GM23338 (cell line): ENCODE measurements around the gene ADGRF4. TPM values are rescaled to one million over a fixed set of nuclear protein-coding genes. Genes with fewer than 3 reads are reported as not detected.

Experiments used
- ATAC-seq: fragments of 200-7000 bp; cut with Tn5 transposase; 3 replicates; pipeline ENCODE4 v1.9.1; 2020
- DNase-seq: peaks from one replicate; pipeline ENCODE4 v3.0.0-alpha.2; 2015; ENCODE audit warnings: low spot score
- H2AFZ ChIP-seq: fragments of 200-600 bp; sonication (generic); 2 replicates; pipeline ENCODE4 v1.8.0; 2016; ENCODE audit warnings: antibody characterized with exemption, mild to moderate bottlenecking, moderate library complexity
- H3F3A ChIP-seq: fragments of 200-600 bp; sonication (generic); replicated peaks from 2 replicates; pipeline ENCODE4 v1.8.0; 2017; ENCODE audit warnings: antibody characterized with exemption, mixed run types, low read depth
- H3K27ac ChIP-seq: fragments of 200-600 bp; sonication (generic); 2 replicates; pipeline ENCODE4 v1.6.1; 2016; ENCODE audit warnings: low read depth
- H3K27me3 ChIP-seq: fragments of 200-600 bp; sonication (generic); 2 replicates; pipeline ENCODE4 v1.8.0; 2016; ENCODE audit warnings: mild to moderate bottlenecking, mixed run types, moderate library complexity; ENCODE audit not compliant: insufficient read depth
- H3K36me3 ChIP-seq: fragments of 200-600 bp; sonication (generic); 2 replicates; pipeline ENCODE4 v1.8.0; 2016; ENCODE audit warnings: mild to moderate bottlenecking; ENCODE audit not compliant: insufficient read depth
- H3K4me1 ChIP-seq: fragments of 200-600 bp; sonication (generic); 2 replicates; pipeline ENCODE4 v1.8.0; 2016; ENCODE audit warnings: mild to moderate bottlenecking, moderate library complexity; ENCODE audit not compliant: insufficient read depth
- H3K4me2 ChIP-seq: fragments of 200-600 bp; sonication (generic); 2 replicates; pipeline ENCODE4 v1.7.1; 2017; ENCODE audit warnings: mixed run types
- H3K4me3 ChIP-seq: fragments of 200-600 bp; sonication (generic); 2 replicates; pipeline ENCODE4 v1.6.1; 2016; ENCODE audit warnings: mixed run types
- H3K79me2 ChIP-seq: fragments of 200-600 bp; sonication (generic); replicated peaks from 2 replicates; pipeline ENCODE4 v1.8.0; 2017; ENCODE audit warnings: mild to moderate bottlenecking; ENCODE audit not compliant: insufficient read depth
- H3K9me2 ChIP-seq: fragments of 200-600 bp; sonication (generic); 2 replicates; pipeline ENCODE4 v1.8.0; 2017; ENCODE audit not compliant: insufficient read depth
- H4K20me1 ChIP-seq: fragments of 200-600 bp; sonication (generic); replicated peaks from 2 replicates; pipeline ENCODE4 v1.8.0; 2017; ENCODE audit warnings: mild to moderate bottlenecking; ENCODE audit not compliant: insufficient read depth
- H3K27ac Mint-ChIP-seq: 2 replicates; pipeline ENCODE4 v1.8.0; 2020; ENCODE audit warnings: inconsistent platforms, mild to moderate bottlenecking, moderate library complexity, mixed read lengths
- H3K27me3 Mint-ChIP-seq: 3 replicates; pipeline ENCODE4 v1.8.0; 2022; ENCODE audit warnings: low read depth, mild to moderate bottlenecking, moderate library complexity, mixed read lengths, inconsistent platforms; ENCODE audit not compliant: insufficient read depth, poor library complexity
- H3K36me3 Mint-ChIP-seq: 3 replicates; pipeline ENCODE4 v1.8.0; 2021; ENCODE audit warnings: low read depth, mild to moderate bottlenecking, inconsistent platforms, moderate library complexity, mixed read lengths
- H3K4me1 Mint-ChIP-seq: 3 replicates; pipeline ENCODE4 v1.8.0; 2020; ENCODE audit warnings: mild to moderate bottlenecking, inconsistent platforms, mixed read lengths
- H3K4me3 Mint-ChIP-seq: 3 replicates; pipeline ENCODE4 v1.8.0; 2021; ENCODE audit warnings: moderate library complexity, mild to moderate bottlenecking, inconsistent platforms, mixed read lengths
- H3K9me3 Mint-ChIP-seq: 3 replicates; pipeline ENCODE4 v1.8.0; 2020; ENCODE audit warnings: moderate library complexity, mild to moderate bottlenecking, inconsistent platforms, mixed read lengths
- CREB1 ChIP-seq: fragments of 250-450 bp; sonication (Bioruptor Pico); IDR thresholded peaks from 2 replicates; pipeline ENCODE4 v1.5.0; 2020; ENCODE audit warnings: low read depth, mild to moderate bottlenecking, moderate library complexity
- ETS1 ChIP-seq: IDR thresholded peaks from 2 replicates; pipeline ENCODE4 v1.6.1; 2016; ENCODE audit warnings: antibody characterized with exemption
- EZH2 ChIP-seq: fragments of 200-600 bp; sonication (generic); IDR thresholded peaks from one replicate; pipeline ENCODE4 v1.8.0; 2017; ENCODE audit warnings: antibody characterized with exemption, mild to moderate bottlenecking, low read depth; ENCODE audit not compliant: unreplicated experiment
- EZH2phosphoT487 ChIP-seq: fragments of 200-600 bp; sonication (generic); IDR thresholded peaks from one replicate; pipeline ENCODE4 v1.8.1; 2018; ENCODE audit warnings: antibody characterized with exemption; ENCODE audit not compliant: unreplicated experiment
- NANOG ChIP-seq: IDR thresholded peaks from 2 replicates; pipeline ENCODE4 v1.6.1; 2016; ENCODE audit warnings: antibody characterized with exemption, borderline replicate concordance
- POLR2AphosphoS5 ChIP-seq: IDR thresholded peaks from 2 replicates; pipeline ENCODE4 v1.6.1; 2016; ENCODE audit warnings: antibody characterized with exemption, low read depth
- STAT1 ChIP-seq: IDR thresholded peaks from one replicate; pipeline ENCODE4 v1.6.1; 2016; ENCODE audit warnings: antibody characterized with exemption; ENCODE audit not compliant: unreplicated experiment
- ZNF114 ChIP-seq: fragments of 250-450 bp; sonication (Bioruptor Pico); IDR thresholded peaks from 2 replicates; pipeline ENCODE4 v1.5.0; 2020; ENCODE audit warnings: mild to moderate bottlenecking, moderate library complexity
- ZNF331 ChIP-seq: fragments of 250-450 bp; sonication (Bioruptor Pico); IDR thresholded peaks from 2 replicates; pipeline ENCODE4 v1.5.0; 2020; ENCODE audit warnings: low read depth, mild to moderate bottlenecking, moderate library complexity
- ZNF462 ChIP-seq: fragments of 250-450 bp; sonication (Bioruptor Pico); IDR thresholded peaks from 2 replicates; pipeline ENCODE4 v1.5.0; 2020; ENCODE audit warnings: mild to moderate bottlenecking, moderate library complexity
- long read RNA-seq: library from polyadenylated mRNA; unstranded; transcript quantifications from one replicate; pipeline ENCODE4 v2.0.0, GENCODE V29; 2020; ENCODE audit not compliant: unreplicated experiment
- polyA plus RNA-seq: library from polyadenylated mRNA; unstranded; fragments of >200 nt; fragmentation: Nextera tagmentation; extraction: Ambion mirVana; gene quantifications from 2 replicates; pipeline ENCODE4 v1.2.1, GENCODE V29; 2016
- total RNA-seq: library from RNA; depleted of rRNA; stranded (reverse); fragments of >200 nt; shearing (Covaris generic); gene quantifications from 2 replicates; pipeline ENCODE4 v1.2.3, GENCODE V29; 2014; rRNA removed

The ADGRF4 gene
- total RNA-seq (not detected in 2 replicates), polyA plus RNA-seq (not detected in 2 replicates)
- long read RNA-seq = 0 reads

GRCh38 chr6:47698342-47698787, at the start of gene ADGRF4:
ADGRF4 (plus strand) TSS chr6:47698580; CDS start chr6:47707246, 8,666 bp downstream.
- peak within 1 kb of the TSS; percentile 56; the same call in 1 of the 2 replicates for H2AFZ ChIP-seq
- Mint-ChIP-seq H3K27me3 (peaks cover 2% of the 10 kb centered on the region), H3K4me3 (no peak within 1 kb of the TSS), H3K27ac (no peak within 1 kb of the TSS), H3K4me1 (peaks cover 5% of the 10 kb centered on the region; the same call in 1 of the 3 replicates), H3K36me3 (no peaks in the 10 kb centered on the region), H3K9me3 (no peaks in the 10 kb centered on the region)
- H3K27ac ChIP-seq = no peak within 1 kb of the TSS
- no peaks in the 10 kb centered on the region for H3K79me2 ChIP-seq
- no peak within 1 kb of the TSS for H3K4me3 ChIP-seq
- no peak within 1 kb of the TSS for H3K4me2 ChIP-seq
- ATAC-seq (no peak), DNase-seq (peak; percentile 17)
- no peaks in the 10 kb centered on the region for H4K20me1 ChIP-seq
- H3K4me1 ChIP-seq = peaks cover 11% of the 10 kb centered on the region; the same call in 1 of the 2 replicates
- peaks cover 4% of the 10 kb centered on the region; the same call in 1 of the 2 replicates for H3K9me2 ChIP-seq
- no peaks in the 10 kb centered on the region for H3F3A ChIP-seq
- TF ChIP-seq ETS1 = no peak
- H3K36me3 ChIP-seq = no peaks in the 10 kb centered on the region
- no peaks in the 10 kb centered on the region for H3K27me3 ChIP-seq

- DNase-seq = no peak
- H3K9me3 Mint-ChIP-seq = no peaks in the 10 kb centered on the region; the same call in 2 of the 3 replicates
- TF ChIP-seq CREB1 (no peak), NANOG (no peak), ZNF462 (CRISPR knock-in tag) (no peak), ZNF114 (CRISPR knock-in tag) (no peak), ZNF331 (CRISPR knock-in tag) (no peak), POLR2AphosphoS5 (no peak), EZH2phosphoT487 (no peak), EZH2 (no peak), STAT1 (no peak)
Observed at GRCh38 chr6:47650553-47651432, 47.6 kb upstream of the ADGRF4 start.

More at GRCh38 chr6:47650553-47651432, 47.6 kb upstream of the ADGRF4 start:
- no peaks in the 10 kb centered on the region for H3K36me3 Mint-ChIP-seq
- Histone ChIP-seq H3K27ac (no peak overlapping the region), H3K4me1 (peaks cover 8% of the 10 kb centered on the region), H3K79me2 (no peaks in the 10 kb centered on the region), H3K4me3 (no peak overlapping the region), H4K20me1 (no peaks in the 10 kb centered on the region), H3F3A (no peaks in the 10 kb centered on the region), H3K27me3 (no peaks in the 10 kb centered on the region), H3K4me2 (0 out of 2 replicates have a peak overlapping the region, but pooled peaks have one; percentile 7), H2AFZ (peak overlapping the region; percentile 57), H3K9me2 (peaks cover 16% of the 10 kb centered on the region; the same call in 1 of the 2 replicates), H3K36me3 (no peaks in the 10 kb centered on the region)
- no peak overlapping the region for H3K4me3 Mint-ChIP-seq
- H3K27ac Mint-ChIP-seq = no peak overlapping the region
- H3K4me1 Mint-ChIP-seq = no peaks in the 10 kb centered on the region
- ATAC-seq = no peak
- no peaks in the 10 kb centered on the region for H3K27me3 Mint-ChIP-seq
